OCI-LY3 (cell line): ENCODE measurements around the gene STK17A.

Experiments
- H2AFZ ChIP-seq: fragments of 200-600, 300-600 bp; shearing (Covaris generic); 2 replicates; pipeline ENCODE4 v1.6.0; 2014; ENCODE audit warnings: antibody characterized with exemption, low read depth, low read length
- H3K27ac ChIP-seq: fragments of 200-600, 300-600 bp; sonication (generic); 2 replicates; pipeline ENCODE4 v1.5.1; 2014; ENCODE audit warnings: mild to moderate bottlenecking, low read length, moderate library complexity, mixed read lengths
- H3K27me3 ChIP-seq: fragments of 200-600, 300-600 bp; sonication (generic); 2 replicates; pipeline ENCODE4 v1.6.1; 2014; ENCODE audit warnings: low read depth, low read length, mixed read lengths
- H3K36me3 ChIP-seq: fragments of 200-600, 300-600 bp; sonication (generic); replicated peaks from 2 replicates; pipeline ENCODE3; 2014; ENCODE audit warnings: low read depth, low read length, mixed read lengths
- H3K4me1 ChIP-seq: fragments of 300-600, 200-600 bp; sonication (generic); 2 replicates; pipeline ENCODE4 v1.6.1; 2014; ENCODE audit warnings: low read length, mixed read lengths
- H3K4me2 ChIP-seq: fragments of 200-600, 300-600 bp; sonication (generic); 2 replicates; pipeline ENCODE4 v1.6.1; 2014; ENCODE audit warnings: low read length, mixed read lengths
- H3K4me3 ChIP-seq: fragments of 300-600, 200-600 bp; sonication (generic); 2 replicates; pipeline ENCODE4 v1.5.1; 2014; ENCODE audit warnings: antibody characterized with exemption, mild to moderate bottlenecking, low read length, moderate library complexity
- H3K79me2 ChIP-seq: fragments of 300-600, 200-600 bp; shearing (Covaris generic); 2 replicates; pipeline ENCODE4 v1.6.1; 2014; ENCODE audit warnings: mild to moderate bottlenecking, low read length, mixed read lengths
- H3K9ac ChIP-seq: fragments of 300-600, 200-600 bp; shearing (Covaris generic); 2 replicates; pipeline ENCODE4 v1.6.0; 2014; ENCODE audit warnings: mild to moderate bottlenecking, low read length, moderate library complexity
- H3K9me3 ChIP-seq: fragments of 200-600, 300-600 bp; shearing (Covaris generic); 2 replicates; pipeline ENCODE4 v1.6.1; 2014; ENCODE audit warnings: low read length, mixed read lengths; ENCODE audit not compliant: insufficient read depth
- H4K20me1 ChIP-seq: fragments of 200-600, 300-600 bp; sonication (generic); 2 replicates; pipeline ENCODE4 v1.6.1; 2016; ENCODE audit warnings: low read length, mixed read lengths; ENCODE audit not compliant: insufficient read depth
- CTCF ChIP-seq: fragments of 200-600, 300-600 bp; sonication (generic); IDR thresholded peaks from 2 replicates; pipeline ENCODE4 v1.5.1; 2014; ENCODE audit warnings: antibody characterized with exemption, low read length, low read depth
- EZH2phosphoT487 ChIP-seq: fragments of 200-600 bp; shearing (Covaris generic); IDR thresholded peaks from 2 replicates; pipeline ENCODE4 v1.6.1; 2018; ENCODE audit warnings: antibody characterized with exemption, mixed run types, low read depth

STK17A gene

GRCh38 chr7:43535810-43536585, 46.9 kb upstream of the STK17A start:
- Histone ChIP-seq H2AFZ (no peak overlapping the region), H3K79me2 (no peaks in the 10 kb centered on the region)

DNA sequence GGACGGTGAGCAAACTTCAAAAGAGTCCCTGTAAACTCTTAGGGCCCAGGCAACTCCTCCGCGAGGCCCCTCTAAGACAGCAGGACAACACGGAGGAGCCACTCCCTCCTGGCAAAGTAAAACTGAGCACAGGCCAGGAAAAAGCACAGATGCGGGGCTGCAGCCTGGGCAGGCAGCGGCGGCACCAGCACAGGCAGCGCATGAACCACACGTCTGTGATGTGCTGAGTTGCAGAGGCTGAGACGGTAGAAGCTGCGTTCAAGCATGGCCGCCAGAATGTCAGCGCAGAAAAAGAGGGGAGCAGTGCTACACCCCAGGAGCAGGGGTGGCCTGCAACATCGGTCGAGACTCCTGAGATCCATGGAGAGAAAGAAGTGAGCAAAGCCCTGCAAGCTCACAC, 46.1 kb upstream of the STK17A start:
- no peak overlapping the region for H3K4me3 ChIP-seq
- H3K9ac ChIP-seq, result no peak overlapping the region
- H3K36me3 ChIP-seq, result no peaks in the 10 kb centered on the region
- H3K9me3 ChIP-seq, result no peaks in the 10 kb centered on the region
- peaks cover 4% of the 10 kb centered on the region; the same call in 1 of the 2 replicates for H3K27me3 ChIP-seq
- H3K79me2 ChIP-seq, result no peaks in the 10 kb centered on the region
- H3K4me1 ChIP-seq, result no peaks in the 10 kb centered on the region
- H2AFZ ChIP-seq, result no peak overlapping the region
- TF ChIP-seq EZH2phosphoT487 (no peak), CTCF (no peak)
- no peaks in the 10 kb centered on the region for H4K20me1 ChIP-seq
- no peak overlapping the region for H3K4me2 ChIP-seq
- H3K27ac ChIP-seq, result no peak overlapping the region

More at GRCh38 chr7:43535810-43536585, 46.9 kb upstream of the STK17A start:
- peaks cover 4% of the 10 kb centered on the region; the same call in 1 of the 2 replicates for H3K27me3 ChIP-seq
- TF ChIP-seq CTCF (no peak), EZH2phosphoT487 (no peak)
- H3K4me3 ChIP-seq, result no peak overlapping the region
- H3K27ac ChIP-seq, result no peak overlapping the region
- H3K4me1 ChIP-seq, result no peaks in the 10 kb centered on the region
- H3K9me3 ChIP-seq, result no peaks in the 10 kb centered on the region
- H3K9ac ChIP-seq, result no peak overlapping the region
- no peaks in the 10 kb centered on the region for H3K36me3 ChIP-seq
- H3K4me2 ChIP-seq, result no peak overlapping the region
- no peaks in the 10 kb centered on the region for H4K20me1 ChIP-seq

- no peaks in the 10 kb centered on the region for H3K9me3 ChIP-seq
- no peak overlapping the region for H3K4me2 ChIP-seq
- H3K27ac ChIP-seq, result no peak overlapping the region
- H3K9ac ChIP-seq, result no peak overlapping the region
- TF ChIP-seq CTCF (no peak), EZH2phosphoT487 (no peak)
- no peaks in the 10 kb centered on the region for H3K36me3 ChIP-seq
- H3K4me3 ChIP-seq, result no peak overlapping the region
- peaks cover 4% of the 10 kb centered on the region; the same call in 1 of the 2 replicates for H3K27me3 ChIP-seq
- H3K4me1 ChIP-seq, result no peaks in the 10 kb centered on the region
- no peak overlapping the region for H2AFZ ChIP-seq
- H3K79me2 ChIP-seq, result no peaks in the 10 kb centered on the region
- no peaks in the 10 kb centered on the region for H4K20me1 ChIP-seq
Measured at GRCh38 chr7:43537765-43538403, 45.0 kb upstream of the STK17A start.

GRCh38 chr7:43538404-43538771, 44.5 kb upstream of the STK17A start:
- H2AFZ ChIP-seq, result no peak overlapping the region
- H3K4me2 ChIP-seq, result no peak overlapping the region

More at GRCh38 chr7:43538404-43538771, 44.5 kb upstream of the STK17A start:
- Histone ChIP-seq H3K9ac (no peak overlapping the region), H3K27ac (no peak overlapping the region), H3K79me2 (no peaks in the 10 kb centered on the region), H3K36me3 (no peaks in the 10 kb centered on the region), H3K4me1 (no peaks in the 10 kb centered on the region), H3K27me3 (peaks cover 4% of the 10 kb centered on the region; the same call in 1 of the 2 replicates), H3K4me3 (no peak overlapping the region), H4K20me1 (no peaks in the 10 kb centered on the region), H3K9me3 (no peaks in the 10 kb centered on the region)
- TF ChIP-seq EZH2phosphoT487 (no peak), CTCF (no peak)
